Esophagus muscularis mucosa (tissue), 4 donors: Measurements from ENCODE around the gene VSIG10L.

ENCODE experiments used
- CTCF ChIP-seq, 3 experiments: fragments of 200-600 bp in 2 of 3; fragments of 450-650 bp in 1 of 3; sonication (generic) in 2 of 3; IDR thresholded peaks; one replicate each; pipeline ENCODE4 v1.5.1; 2017 to 2019; ENCODE audit warnings: antibody characterized with exemption in 3 of 3, mild to moderate bottlenecking in 2 of 3, moderate library complexity in 1 of 3
- EP300 ChIP-seq: sonication (generic); formaldehyde crosslinking; IDR thresholded peaks from one replicate; pipeline ENCODE4 v1.6.1; 2017; ENCODE audit warnings: antibody characterized with exemption
- POLR2A ChIP-seq: fragments of 450-650 bp; IDR thresholded peaks from one replicate; pipeline ENCODE4 v1.6.1; 2017; ENCODE audit warnings: antibody characterized with exemption, moderate library complexity, mild to moderate bottlenecking, low read depth

- TF ChIP-seq CTCF (IDR thresholded peaks at IDR 0.05) (no peak), EP300 (no peak), POLR2A (no peak)
Observed at GRCh38 chr19:51333836-51334460, 8.0 kb downstream of the VSIG10L start.
